Ammon's horn (tissue), 1 donor: ENCODE data around the gene HSPA1L.
"Not testable (repeated sequence)": the region's sequence is repeated elsewhere in the genome, so short reads cannot be mapped to it uniquely, and the experiment has no call there.

ENCODE experiments used
- DNase-seq: peaks from one replicate; pipeline ENCODE4 v3.0.0-alpha.2; 2016; ENCODE audit warnings: low spot score

HSPA1L gene

GRCh38 chr6:31836474-31837368 is 21.6 kb upstream of the HSPA1L start:
- no peak for DNase-seq

- DNase-seq = no peak
Observed at GRCh38 chr6:31836047-31836473, 21.0 kb upstream of the HSPA1L start.

- peak; percentile 84 for DNase-seq
Observed at GRCh38 chr6:31834367-31835250, 19.5 kb upstream of the HSPA1L start.

- no peak for DNase-seq
Observed at GRCh38 chr6:31831350-31832215, 16.5 kb upstream of the HSPA1L start.

- DNase-seq = no peak
Observed at GRCh38 chr6:31830886-31831335, 15.8 kb upstream of the HSPA1L start.

- DNase-seq = peak; percentile 57
Observed at GRCh38 chr6:31829633-31830283, 14.7 kb upstream of the HSPA1L start.

- DNase-seq = peak; percentile 99
Observed at GRCh38 chr6:31827286-31828079, 12.4 kb upstream of the HSPA1L start, which contains the start of gene HSPA1B. Gene HSPA1B (plus strand): TSS chr6:31827738. CDS start chr6:31827951, 213 bp downstream.

GRCh38 chr6:31826793-31827285 is 11.8 kb upstream of the HSPA1L start:
- DNase-seq = peak; percentile 83

GRCh38 chr6:31825553-31825952 is 10.5 kb upstream of the HSPA1L start:
- DNase-seq = no peak

- not testable (repeated sequence) for DNase-seq
Observed at GRCh38 chr6:31823592-31824196, 8.6 kb upstream of the HSPA1L start.

GRCh38 chr6:31822036-31822821 is 7.1 kb upstream of the HSPA1L start:
- peak; percentile 85 for DNase-seq

- peak; percentile 79 for DNase-seq
Observed at GRCh38 chr6:31821301-31822035, 6.4 kb upstream of the HSPA1L start.

GRCh38 chr6:31820399-31820798 is 5.3 kb upstream of the HSPA1L start:
- not testable (repeated sequence) for DNase-seq

- DNase-seq = no peak
Observed at GRCh38 chr6:31819871-31820299, 4.8 kb upstream of the HSPA1L start.

- not testable (repeated sequence) for DNase-seq
Observed at GRCh38 chr6:31817929-31818511, 2.9 kb upstream of the HSPA1L start.

- not testable (repeated sequence) for DNase-seq
Observed at GRCh38 chr6:31817133-31817928, 2.2 kb upstream of the HSPA1L start.

- peak; percentile 98 for DNase-seq
Observed at GRCh38 chr6:31814677-31815024, 432 bp downstream of the HSPA1L start.
